Measurements from ENCODE around the gene TMEM132D.

The TMEM132D gene

GRCh38 chr12:129102233-129102632 is 801.6 kb downstream of the TMEM132D start:
- DNase-seq (ENCODE audit: low spot score) = no peak

- DNase-seq (ENCODE audit: low spot score) = no peak
Observed at GRCh38 chr12:129101816-129102215, 802.0 kb downstream of the TMEM132D start.

GRCh38 chr12:129101404-129101803 is 802.4 kb downstream of the TMEM132D start:
- DNase-seq (ENCODE audit: low spot score) = no peak

GRCh38 chr12:129097451-129097850 is 806.4 kb downstream of the TMEM132D start:
- no peak for DNase-seq (ENCODE audit: low spot score)

GRCh38 chr12:129096968-129097367 is 806.9 kb downstream of the TMEM132D start:
- DNase-seq (ENCODE audit: low spot score) = no peak

- DNase-seq (ENCODE audit: low spot score) = no peak
Observed at GRCh38 chr12:129096184-129096583, 807.6 kb downstream of the TMEM132D start.

- DNase-seq (ENCODE audit: low spot score) = no peak
Observed at GRCh38 chr12:129089576-129089975, 814.2 kb downstream of the TMEM132D start.

- DNase-seq (ENCODE audit: low spot score) = no peak
Observed at GRCh38 chr12:129084875-129085826, 818.7 kb downstream of the TMEM132D start.

GRCh38 chr12:129083121-129083840 is 820.5 kb downstream of the TMEM132D start:
- no peak for DNase-seq (ENCODE audit: low spot score)

GRCh38 chr12:129082441-129082840 is 821.4 kb downstream of the TMEM132D start:
- no peak for DNase-seq (ENCODE audit: low spot score)

GRCh38 chr12:129081755-129082250 is 822.0 kb downstream of the TMEM132D start:
- DNase-seq (ENCODE audit: low spot score) = no peak

- no peak for DNase-seq (ENCODE audit: low spot score)
Observed at GRCh38 chr12:129080821-129081220, 823.0 kb downstream of the TMEM132D start.

GRCh38 chr12:129080391-129080790 is 823.4 kb downstream of the TMEM132D start:
- DNase-seq (ENCODE audit: low spot score) = no peak

- no peak for DNase-seq (ENCODE audit: low spot score)
Observed at GRCh38 chr12:129079719-129080118, 824.1 kb downstream of the TMEM132D start.

GRCh38 chr12:129076441-129077320 is 827.1 kb downstream of the TMEM132D start:
- DNase-seq (ENCODE audit: low spot score) = no peak

- no peak for DNase-seq (ENCODE audit: low spot score)
Observed at GRCh38 chr12:129075460-129076208, 828.2 kb downstream of the TMEM132D start.

- no peak for DNase-seq (ENCODE audit: low spot score)
Observed at GRCh38 chr12:129074379-129074778, 829.4 kb downstream of the TMEM132D start.

GRCh38 chr12:129073157-129073915 is 830.5 kb downstream of the TMEM132D start:
- no peak for DNase-seq (ENCODE audit: low spot score)

- no peak for DNase-seq (ENCODE audit: low spot score)
Observed at GRCh38 chr12:129071362-129071761, 832.5 kb downstream of the TMEM132D start.

- no peak for DNase-seq (ENCODE audit: low spot score)
Observed at GRCh38 chr12:129069886-129070285, 833.9 kb downstream of the TMEM132D start.
